T-helper 2 cell (primary cell): ENCODE data around the gene NPIPA8.
"Not testable (repeated sequence)": the region's sequence is repeated elsewhere in the genome, so short reads cannot be mapped to it uniquely, and the experiment has no call there.

ENCODE experiments used
- DNase-seq, 5 experiments: peaks; one replicate each; pipeline versions ENCODE4 v3.0.0 to v3.0.0-alpha.2; 2012 to 2022

NPIPA8 gene

GRCh38 chr16:18276756-18277155 lies 59.8 kb downstream of the NPIPA8 start:
- DNase-seq = not testable (repeated sequence)

DNA sequence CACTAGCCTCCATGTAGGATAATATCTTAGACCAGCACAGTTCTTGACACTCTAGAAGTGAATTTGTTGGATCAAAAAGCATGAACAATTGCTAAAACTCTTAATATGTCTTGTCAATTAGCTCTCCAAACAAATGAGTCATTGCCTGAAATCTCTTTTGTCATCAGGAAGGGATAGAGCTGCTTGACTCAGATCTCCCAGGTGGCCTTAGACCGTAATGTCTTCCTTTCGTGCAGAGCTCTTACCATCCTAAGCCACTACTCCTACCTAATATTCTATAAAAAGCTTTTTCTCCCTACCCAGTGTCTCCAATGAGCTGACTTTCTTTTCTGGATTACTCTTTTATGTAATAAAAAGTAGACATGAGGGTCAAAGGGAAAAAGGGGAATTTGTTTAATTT lies 66.4 kb downstream of the NPIPA8 start:
- not testable (repeated sequence) for DNase-seq
